GM19035 (cell line): Measurements from ENCODE around the gene REEP5.

Experiments
- ATAC-seq: cut with Tn5 transposase; IDR thresholded peaks from one replicate; pipeline ENCODE4 v1.9.1; 2021; ENCODE audit not compliant: unreplicated experiment

Gene REEP5

GRCh38 chr5:112848116-112848811 lies 73.8 kb downstream of the REEP5 start:
- ATAC-seq: peak; percentile 100

DNA sequence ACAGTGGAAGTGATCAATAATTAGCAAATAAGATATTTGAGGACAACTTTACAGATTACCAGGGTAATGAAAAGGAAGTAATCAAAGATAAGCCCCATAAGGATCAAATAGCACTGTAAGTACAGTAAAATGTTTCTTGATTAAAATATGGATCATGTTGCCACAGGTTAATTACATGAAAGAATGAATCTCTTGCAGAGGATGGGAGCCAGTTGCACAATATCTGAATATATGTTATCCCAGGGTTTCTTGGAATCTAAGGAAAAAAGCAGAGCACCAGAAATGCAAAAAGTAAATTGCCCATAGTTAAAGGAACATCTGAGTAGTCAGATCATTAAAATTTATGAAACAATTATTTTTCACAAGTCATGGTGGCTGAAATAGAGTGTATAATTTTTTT lies 74.7 kb downstream of the REEP5 start:
- ATAC-seq: no peak

DNA sequence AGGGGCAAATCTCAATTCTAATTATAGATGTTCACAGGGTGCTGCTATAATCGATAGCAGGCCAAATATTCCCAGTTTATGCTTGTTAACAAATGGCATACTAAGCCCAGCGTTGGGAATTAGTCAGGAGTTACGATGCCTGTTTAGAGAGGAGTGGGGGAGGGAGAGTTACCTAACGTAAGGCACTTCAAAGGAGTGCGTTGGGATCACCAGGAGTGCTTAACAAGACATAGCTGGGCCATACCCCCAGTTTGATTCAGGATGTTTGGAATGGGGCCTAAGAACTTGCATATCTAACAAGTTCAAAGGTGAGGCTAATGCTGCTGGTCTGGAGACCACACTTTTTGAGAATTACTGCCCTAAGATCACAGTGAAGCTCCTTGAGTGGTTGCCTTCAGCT lies 75.5 kb downstream of the REEP5 start:
- no peak for ATAC-seq

DNA sequence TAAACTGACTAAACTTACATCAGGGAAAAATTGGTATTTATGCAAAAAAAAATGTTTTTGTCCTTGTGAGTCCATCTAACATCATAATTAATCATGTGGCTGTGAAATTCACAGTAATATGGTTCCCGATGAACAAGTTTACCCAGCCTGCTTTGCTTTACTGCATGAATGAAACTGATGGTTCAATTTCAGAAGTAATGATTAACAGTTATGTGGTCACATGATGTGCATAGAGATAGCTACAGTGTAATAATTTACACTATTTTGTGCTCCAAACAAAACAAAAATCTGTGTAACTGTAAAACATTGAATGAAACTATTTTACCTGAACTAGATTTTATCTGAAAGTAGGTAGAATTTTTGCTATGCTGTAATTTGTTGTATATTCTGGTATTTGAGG lies 77.5 kb downstream of the REEP5 start:
- ATAC-seq: no peak

- no peak for ATAC-seq
Measured at GRCh38 chr5:112833971-112834370, 88.1 kb downstream of the REEP5 start.

GRCh38 chr5:112830378-112830777 lies 91.6 kb downstream of the REEP5 start:
- no peak for ATAC-seq
